Nephron (organoid): ENCODE results near the gene TMEM120B.
"Not testable (repeated sequence)": the region's sequence is repeated elsewhere in the genome, so short reads cannot be mapped to it uniquely, and the experiment has no call there.

Experiments
- H3K27ac Mint-ChIP-seq, 3 experiments: 2 replicates each; pipeline ENCODE4 v1.8.0; 2020; ENCODE audit warnings: mixed read lengths in 3 of 3, mild to moderate bottlenecking in 2 of 3, moderate library complexity in 1 of 3
- H3K27me3 Mint-ChIP-seq: 2 replicates; pipeline ENCODE4 v1.8.0; 2021; ENCODE audit warnings: low read depth, mild to moderate bottlenecking, moderate library complexity, mixed read lengths
- H3K36me3 Mint-ChIP-seq: 2 replicates; pipeline ENCODE4 v1.8.0; 2020; ENCODE audit warnings: low read depth, mixed read lengths
- H3K4me1 Mint-ChIP-seq: 2 replicates; pipeline ENCODE4 v1.8.0; 2020; ENCODE audit warnings: mixed read lengths
- H3K4me3 Mint-ChIP-seq, 3 experiments: 2 replicates each; pipeline ENCODE4 v1.8.0; 2020; ENCODE audit warnings: mild to moderate bottlenecking in 3 of 3, mixed read lengths in 3 of 3, moderate library complexity in 2 of 3
- H3K9me3 Mint-ChIP-seq: 2 replicates; pipeline ENCODE4 v1.8.0; 2020; ENCODE audit warnings: mixed read lengths
- TF ChIP-seq, protein P1 (sequence below), 3 experiments: fragments of 200-600 bp; sonication (generic); IDR thresholded peaks; one replicate each; pipeline ENCODE4 v1.5.0; 2021; ENCODE audit warnings: antibody characterized with exemption in 3 of 3; ENCODE audit not compliant: unreplicated experiment in 3 of 3

Gene TMEM120B

DNA sequence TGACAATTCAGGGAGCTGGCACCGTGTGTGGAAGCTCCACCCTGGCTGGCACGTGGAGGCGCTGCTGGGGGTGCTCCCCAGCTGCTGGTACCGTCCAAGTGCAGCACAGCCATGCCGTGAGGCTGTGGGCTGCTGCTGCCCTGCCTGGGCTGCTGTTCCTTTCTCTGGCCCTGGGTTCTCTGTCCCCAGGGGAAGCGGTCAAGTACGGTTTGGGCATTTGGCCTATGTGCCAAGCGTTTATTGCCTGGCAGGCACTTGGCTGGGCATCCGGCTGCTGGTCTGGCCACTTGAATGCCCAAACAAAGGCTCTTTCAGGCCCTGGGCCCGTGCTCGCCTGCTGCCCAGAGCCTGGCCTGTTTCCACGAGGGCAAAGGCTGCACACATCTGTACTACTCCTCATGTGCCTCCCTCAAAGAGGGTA lies 41.3 kb downstream of the TMEM120B start:
- Mint-ChIP-seq H3K4me1 (peaks cover 4% of the 10 kb centered on the region), H3K9me3 (no peaks in the 10 kb centered on the region), H3K27me3 (no peaks in the 10 kb centered on the region), H3K36me3 (peaks cover 9% of the 10 kb centered on the region), H3K4me3 (no peak overlapping the region), H3K27ac (no peak overlapping the region)
- TF ChIP-seq, protein P1, sequence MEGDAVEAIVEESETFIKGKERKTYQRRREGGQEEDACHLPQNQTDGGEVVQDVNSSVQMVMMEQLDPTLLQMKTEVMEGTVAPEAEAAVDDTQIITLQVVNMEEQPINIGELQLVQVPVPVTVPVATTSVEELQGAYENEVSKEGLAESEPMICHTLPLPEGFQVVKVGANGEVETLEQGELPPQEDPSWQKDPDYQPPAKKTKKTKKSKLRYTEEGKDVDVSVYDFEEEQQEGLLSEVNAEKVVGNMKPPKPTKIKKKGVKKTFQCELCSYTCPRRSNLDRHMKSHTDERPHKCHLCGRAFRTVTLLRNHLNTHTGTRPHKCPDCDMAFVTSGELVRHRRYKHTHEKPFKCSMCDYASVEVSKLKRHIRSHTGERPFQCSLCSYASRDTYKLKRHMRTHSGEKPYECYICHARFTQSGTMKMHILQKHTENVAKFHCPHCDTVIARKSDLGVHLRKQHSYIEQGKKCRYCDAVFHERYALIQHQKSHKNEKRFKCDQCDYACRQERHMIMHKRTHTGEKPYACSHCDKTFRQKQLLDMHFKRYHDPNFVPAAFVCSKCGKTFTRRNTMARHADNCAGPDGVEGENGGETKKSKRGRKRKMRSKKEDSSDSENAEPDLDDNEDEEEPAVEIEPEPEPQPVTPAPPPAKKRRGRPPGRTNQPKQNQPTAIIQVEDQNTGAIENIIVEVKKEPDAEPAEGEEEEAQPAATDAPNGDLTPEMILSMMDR (IDR thresholded peaks at IDR 0.05; ENCODE audit: unreplicated experiment in 3 of 3) = no peak

DNA sequence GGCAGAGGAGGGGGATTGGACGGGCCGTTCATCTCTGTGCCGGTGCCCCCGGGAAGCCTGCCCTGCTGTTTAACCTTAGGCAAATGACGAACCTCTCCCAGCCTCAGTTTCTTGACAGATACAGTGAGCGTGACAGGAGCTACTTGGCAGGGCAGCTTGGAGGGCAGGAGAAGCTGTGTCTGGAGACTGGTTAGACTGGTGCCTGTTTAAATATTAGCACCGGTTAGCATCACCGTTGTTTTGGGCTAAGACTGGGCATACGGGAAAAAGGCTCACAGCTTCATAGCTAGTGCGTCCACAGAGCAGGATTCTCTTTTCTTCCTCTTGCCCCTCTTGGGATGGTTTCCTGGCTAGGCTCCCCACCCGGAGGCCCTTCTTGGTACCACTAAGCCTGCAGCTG lies 42.3 kb downstream of the TMEM120B start:
- TF ChIP-seq, protein P1 (IDR thresholded peaks at IDR 0.05; ENCODE audit: unreplicated experiment in 3 of 3) = no peak
- no peaks in the 10 kb centered on the region for H3K9me3 Mint-ChIP-seq
- H3K27me3 Mint-ChIP-seq = no peaks in the 10 kb centered on the region
- no peaks in the 10 kb centered on the region for H3K4me1 Mint-ChIP-seq
- peaks cover 14% of the 10 kb centered on the region for H3K36me3 Mint-ChIP-seq
- H3K4me3 Mint-ChIP-seq = no peak overlapping the region
- H3K27ac Mint-ChIP-seq = no peak overlapping the region

DNA sequence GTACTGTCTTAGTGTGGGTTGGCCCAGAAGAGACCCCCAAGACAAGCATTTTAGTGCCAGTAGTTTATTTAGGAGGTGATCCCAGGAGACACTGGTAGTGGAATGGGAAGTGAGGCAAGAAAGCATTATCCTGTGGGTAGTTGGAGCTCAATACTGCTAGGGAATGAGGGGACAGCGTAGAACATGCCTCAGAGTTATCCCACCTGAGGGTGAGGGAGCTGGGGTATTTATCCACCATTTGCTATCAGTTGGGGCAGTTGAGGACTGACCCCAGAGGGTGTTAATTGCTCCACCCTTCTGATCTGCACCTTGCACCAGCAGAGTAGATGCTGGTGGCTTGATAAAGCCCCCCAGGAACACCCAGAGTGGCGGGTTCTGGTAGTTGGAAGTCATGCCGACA lies 43.0 kb downstream of the TMEM120B start:
- TF ChIP-seq, protein P1 (IDR thresholded peaks at IDR 0.05; ENCODE audit: unreplicated experiment in 3 of 3) = no peak
- no peak overlapping the region for H3K27ac Mint-ChIP-seq
- no peak overlapping the region for H3K4me3 Mint-ChIP-seq
- no peaks in the 10 kb centered on the region for H3K9me3 Mint-ChIP-seq
- no peaks in the 10 kb centered on the region for H3K4me1 Mint-ChIP-seq
- peaks cover 14% of the 10 kb centered on the region for H3K36me3 Mint-ChIP-seq
- no peaks in the 10 kb centered on the region for H3K27me3 Mint-ChIP-seq

DNA sequence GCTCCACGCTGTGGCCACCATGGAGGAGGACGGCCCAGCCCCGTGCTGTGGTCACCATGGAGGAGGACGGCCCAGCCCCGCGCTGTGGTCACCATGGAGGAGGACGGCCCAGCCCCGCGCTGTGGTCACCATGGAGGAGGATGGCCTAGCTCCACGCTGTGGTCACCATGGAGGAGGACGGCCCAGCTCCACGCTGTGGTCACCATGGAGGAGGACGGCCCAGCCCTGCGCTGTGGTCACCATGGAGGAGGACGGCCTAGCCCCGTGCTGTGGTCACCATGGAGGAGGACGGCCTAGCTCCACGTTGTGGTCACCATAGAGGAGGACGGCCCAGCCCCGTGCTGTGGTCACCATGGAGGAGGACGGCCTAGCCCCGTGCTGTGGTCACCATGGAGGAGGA lies 46.0 kb downstream of the TMEM120B start:
- not testable (repeated sequence) for H3K27ac Mint-ChIP-seq, H3K9me3 Mint-ChIP-seq

DNA sequence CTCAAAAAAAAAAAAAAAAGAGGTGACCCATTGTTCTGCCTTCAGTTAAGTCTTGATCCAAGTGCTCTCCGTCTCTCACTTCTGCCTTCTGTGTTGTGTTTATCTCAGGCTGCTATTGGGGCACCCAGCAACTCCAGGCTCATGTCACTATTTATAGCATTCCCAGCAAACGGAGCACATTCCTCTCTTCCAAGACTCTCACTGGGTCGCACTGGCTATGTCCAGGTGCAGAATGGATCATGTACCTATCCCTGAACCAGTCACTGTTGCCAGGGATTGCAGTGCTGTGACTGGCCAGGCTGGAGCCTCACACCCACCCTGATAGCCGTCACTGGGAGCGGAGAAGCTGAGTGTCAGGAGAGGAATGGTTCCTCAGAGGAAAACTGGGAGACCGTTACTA lies 49.7 kb downstream of the TMEM120B start:
- TF ChIP-seq, protein P1 (IDR thresholded peaks at IDR 0.05; ENCODE audit: unreplicated experiment in 3 of 3) = no peak
- no peaks in the 10 kb centered on the region for H3K27me3 Mint-ChIP-seq
- no peaks in the 10 kb centered on the region for H3K9me3 Mint-ChIP-seq
- peak overlapping the region in 2 of 3 experiments; percentile 11 to 28 for H3K27ac Mint-ChIP-seq
- peaks cover 11% of the 10 kb centered on the region for H3K36me3 Mint-ChIP-seq
- no peak overlapping the region for H3K4me3 Mint-ChIP-seq
- H3K4me1 Mint-ChIP-seq = peaks cover 14% of the 10 kb centered on the region

More for the DNA sequence above, 46.0 kb downstream of the TMEM120B start:
- not testable (repeated sequence) for H3K4me3 Mint-ChIP-seq, H3K4me1 Mint-ChIP-seq, H3K27me3 Mint-ChIP-seq
- H3K36me3 Mint-ChIP-seq = peaks cover 14% of the 10 kb centered on the region

DNA sequence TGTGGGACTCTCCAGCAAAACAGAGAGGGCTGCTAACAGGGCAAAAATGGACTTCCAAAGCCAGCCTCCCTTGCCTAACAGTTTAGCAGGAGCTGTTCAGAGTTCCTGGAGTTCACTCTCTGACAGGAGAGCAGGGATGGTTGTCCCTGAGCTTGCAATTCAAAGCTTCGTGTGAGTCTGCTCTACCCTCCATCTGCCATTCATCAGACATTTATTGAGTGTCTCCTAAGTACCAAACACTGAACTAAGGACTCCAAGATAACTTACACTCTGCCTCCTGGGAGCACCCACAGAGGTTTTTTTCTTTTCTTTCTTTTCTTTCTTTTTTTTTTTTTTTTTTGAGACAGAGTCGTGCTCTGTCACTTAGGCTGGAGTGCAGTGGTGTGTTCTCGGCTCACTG lies 52.3 kb downstream of the TMEM120B start:
- TF ChIP-seq, protein P1 (IDR thresholded peaks at IDR 0.05; ENCODE audit: unreplicated experiment in 3 of 3) = no peak
- Mint-ChIP-seq H3K4me3 (no peak overlapping the region), H3K4me1 (peaks cover 29% of the 10 kb centered on the region), H3K27ac (no peak overlapping the region), H3K9me3 (no peaks in the 10 kb centered on the region), H3K36me3 (peaks cover 4% of the 10 kb centered on the region), H3K27me3 (no peaks in the 10 kb centered on the region)
